ENCODE measurements around the gene CANX. TPM values are rescaled to one million over a fixed set of nuclear protein-coding genes. Genes with fewer than 3 reads are reported as not detected.

Gene CANX
- total RNA-seq, 1 donor: 645 TPM

- no peak for DNase-seq (ENCODE audit: low read depth)
- TF ChIP-seq CTCF (IDR thresholded peaks at IDR 0.05; ENCODE audit: insufficient read depth, low read length): no peak
- no peak overlapping the region for H3K4me3 ChIP-seq (ENCODE audit: low read depth, low read length)
These were observed 25.4 kb downstream of the CANX start for GRCh38 chr5:179724163-179724562.

- H3K4me3 ChIP-seq (ENCODE audit: low read depth, low read length): no peak overlapping the region
- no peak for DNase-seq (ENCODE audit: low read depth)
- no peak for TF ChIP-seq CTCF (IDR thresholded peaks at IDR 0.05; ENCODE audit: insufficient read depth, low read length)
These were observed 28.3 kb downstream of the CANX start for GRCh38 chr5:179727106-179727505.

- no peak for TF ChIP-seq CTCF (IDR thresholded peaks at IDR 0.05; ENCODE audit: insufficient read depth, low read length)
- no peak for DNase-seq (ENCODE audit: low read depth)
- H3K4me3 ChIP-seq (ENCODE audit: low read depth, low read length): no peak overlapping the region
These were observed 30.5 kb downstream of the CANX start for GRCh38 chr5:179729303-179729702.

- H3K4me3 ChIP-seq (ENCODE audit: low read depth, low read length): no peak overlapping the region
- DNase-seq (ENCODE audit: low read depth): no peak
- no peak for TF ChIP-seq CTCF (IDR thresholded peaks at IDR 0.05; ENCODE audit: insufficient read depth, low read length)
These were observed 31.0 kb downstream of the CANX start for GRCh38 chr5:179729727-179730126.

- TF ChIP-seq CTCF (IDR thresholded peaks at IDR 0.05; ENCODE audit: insufficient read depth, low read length): no peak
- H3K4me3 ChIP-seq (ENCODE audit: low read depth, low read length): no peak overlapping the region
- no peak for DNase-seq (ENCODE audit: low read depth)
These were observed 31.6 kb downstream of the CANX start for GRCh38 chr5:179730356-179730755.

- no peak for TF ChIP-seq CTCF (IDR thresholded peaks at IDR 0.05; ENCODE audit: insufficient read depth, low read length)
- no peak for DNase-seq (ENCODE audit: low read depth)
- no peak overlapping the region for H3K4me3 ChIP-seq (ENCODE audit: low read depth, low read length)
These were observed 32.1 kb downstream of the CANX start for GRCh38 chr5:179730852-179731251.

- H3K4me3 ChIP-seq (ENCODE audit: low read depth, low read length): peak overlapping the region; percentile 39
- peak; percentile 90 for DNase-seq (ENCODE audit: low read depth)
- TF ChIP-seq CTCF (IDR thresholded peaks at IDR 0.05; ENCODE audit: insufficient read depth, low read length): no peak
These were observed 33.1 kb downstream of the CANX start for GRCh38 chr5:179731791-179732411.
